Measurements from ENCODE around the gene PYY.

PYY gene

DNA sequence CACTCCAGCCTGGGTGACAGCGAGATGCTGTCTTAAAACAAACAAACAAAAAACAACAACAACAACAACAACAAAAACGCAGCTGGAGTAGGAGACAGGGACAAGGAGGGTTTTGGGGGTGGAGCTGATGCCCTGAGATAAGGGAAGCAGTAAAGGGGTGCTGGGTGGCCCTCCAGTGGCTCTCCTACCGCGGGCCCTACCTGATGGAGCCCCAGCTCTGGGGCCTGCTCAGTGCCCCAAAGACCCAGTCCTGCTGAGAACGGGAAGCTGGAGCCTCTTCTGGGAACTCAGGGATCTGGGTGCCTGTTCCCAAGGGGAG is 29.4 kb upstream of the PYY start:
- no peaks in the 10 kb centered on the region for H3K9me2 ChIP-seq (replicated peaks; ENCODE audit: insufficient read depth, low read length)
- no peak overlapping the region for H3K9ac ChIP-seq (ENCODE audit: low read length)
- no peaks in the 10 kb centered on the region for H4K20me1 ChIP-seq (ENCODE audit: insufficient read depth, low read length)
- no peaks in the 10 kb centered on the region; the same call in 1 of the 2 replicates for H3K27me3 ChIP-seq (replicated peaks; ENCODE audit: insufficient read depth, low read length)
- H3K27ac ChIP-seq (ENCODE audit: low read length) = no peak overlapping the region
- no peaks in the 10 kb centered on the region for H3K36me3 ChIP-seq (replicated peaks; ENCODE audit: insufficient read depth, low read length)
- H3K9me3 ChIP-seq (replicated peaks; ENCODE audit: insufficient read depth, low read length) = no peaks in the 10 kb centered on the region
- H3K4me1 ChIP-seq (ENCODE audit: low read length) = peaks cover 13% of the 10 kb centered on the region
- no peak for DNase-seq
- H2AFZ ChIP-seq (ENCODE audit: low read length) = no peak overlapping the region
- no peaks in the 10 kb centered on the region for H3K79me2 ChIP-seq (ENCODE audit: low read length)
- TF ChIP-seq EZH2 (optimal IDR thresholded peaks at IDR 0.05; ENCODE audit: low read depth, low read length) (no peak), EZH2phosphoT487 (IDR thresholded peaks at IDR 0.05; ENCODE audit: low read length) (no peak), CTCF (IDR thresholded peaks at IDR 0.05; ENCODE audit: low read length) (no peak)
- no peaks in the 10 kb centered on the region for H3F3A ChIP-seq (ENCODE audit: insufficient read depth, low read length)
- no peak overlapping the region for H3K4me3 ChIP-seq (ENCODE audit: low read length)
- no peak overlapping the region for H3K4me2 ChIP-seq (ENCODE audit: low read depth, low read length)

GRCh38 chr17:43982171-43982570 is 28.4 kb upstream of the PYY start:
- Histone ChIP-seq H3F3A (ENCODE audit: insufficient read depth, low read length) (no peaks in the 10 kb centered on the region), H3K9me2 (replicated peaks; ENCODE audit: insufficient read depth, low read length) (no peaks in the 10 kb centered on the region), H3K9me3 (replicated peaks; ENCODE audit: insufficient read depth, low read length) (no peaks in the 10 kb centered on the region), H3K79me2 (ENCODE audit: low read length) (no peaks in the 10 kb centered on the region), H4K20me1 (ENCODE audit: insufficient read depth, low read length) (no peaks in the 10 kb centered on the region), H3K27ac (ENCODE audit: low read length) (no peak overlapping the region), H3K4me1 (ENCODE audit: low read length) (peaks cover 12% of the 10 kb centered on the region), H3K4me2 (ENCODE audit: low read depth, low read length) (no peak overlapping the region), H3K9ac (ENCODE audit: low read length) (no peak overlapping the region), H3K27me3 (replicated peaks; ENCODE audit: insufficient read depth, low read length) (no peaks in the 10 kb centered on the region; the same call in 1 of the 2 replicates), H2AFZ (ENCODE audit: low read length) (no peak overlapping the region), H3K36me3 (replicated peaks; ENCODE audit: insufficient read depth, low read length) (no peaks in the 10 kb centered on the region), H3K4me3 (ENCODE audit: low read length) (no peak overlapping the region)
- no peak for DNase-seq
- TF ChIP-seq EZH2 (optimal IDR thresholded peaks at IDR 0.05; ENCODE audit: low read depth, low read length) (no peak), CTCF (IDR thresholded peaks at IDR 0.05; ENCODE audit: low read length) (no peak), EZH2phosphoT487 (IDR thresholded peaks at IDR 0.05; ENCODE audit: low read length) (no peak)

GRCh38 chr17:43979671-43980070 is 25.9 kb upstream of the PYY start:
- H2AFZ ChIP-seq (ENCODE audit: low read length) = no peak overlapping the region
- no peak overlapping the region for H3K27ac ChIP-seq (ENCODE audit: low read length)
- no peaks in the 10 kb centered on the region for H3K79me2 ChIP-seq (ENCODE audit: low read length)
- H4K20me1 ChIP-seq (ENCODE audit: insufficient read depth, low read length) = no peaks in the 10 kb centered on the region
- no peak for TF ChIP-seq EZH2phosphoT487 (IDR thresholded peaks at IDR 0.05; ENCODE audit: low read length)
- no peak for TF ChIP-seq EZH2 (optimal IDR thresholded peaks at IDR 0.05; ENCODE audit: low read depth, low read length)
- TF ChIP-seq CTCF (IDR thresholded peaks at IDR 0.05; ENCODE audit: low read length) = no peak
- no peak overlapping the region for H3K9ac ChIP-seq (ENCODE audit: low read length)
- H3K36me3 ChIP-seq (replicated peaks; ENCODE audit: insufficient read depth, low read length) = no peaks in the 10 kb centered on the region
- no peaks in the 10 kb centered on the region for H3F3A ChIP-seq (ENCODE audit: insufficient read depth, low read length)
- no peaks in the 10 kb centered on the region for H3K9me3 ChIP-seq (replicated peaks; ENCODE audit: insufficient read depth, low read length)
- no peak overlapping the region for H3K4me2 ChIP-seq (ENCODE audit: low read depth, low read length)
- no peak overlapping the region for H3K4me3 ChIP-seq (ENCODE audit: low read length)
- no peaks in the 10 kb centered on the region for H3K9me2 ChIP-seq (replicated peaks; ENCODE audit: insufficient read depth, low read length)
- H3K27me3 ChIP-seq (replicated peaks; ENCODE audit: insufficient read depth, low read length) = no peaks in the 10 kb centered on the region; the same call in 1 of the 2 replicates
- H3K4me1 ChIP-seq (ENCODE audit: low read length) = no peaks in the 10 kb centered on the region
- no peak for DNase-seq
